ENCODE data around the gene ZDHHC14.
A peak's percentile ranks its signal among the peaks of the same experiment; 100 is the strongest.

ZDHHC14 gene

GRCh38 chr6:157648561-157648960 lies 267.6 kb downstream of the ZDHHC14 start:
- Histone ChIP-seq H3K27ac (no peak overlapping the region), H3K4me3 (no peak overlapping the region), H3K4me1 (peaks cover 0 to 24% (median 13%) of the 10 kb centered on the region in 4 donors), H3K36me3 (peaks cover 2 to 14% (median 11%) of the 10 kb centered on the region in 3 donors), H3K9me3 (no peaks in the 10 kb centered on the region), H3K27me3 (no peaks in the 10 kb centered on the region)
- TF ChIP-seq CTCF (IDR thresholded peaks at IDR 0.05) = no peak
- DNase-seq = peak in 1 of 2 donors; percentile 52
- intact Hi-C loops (cut with DNase I; ENCODE audit: low total_unique reads) = no loop called here

GRCh38 chr6:157649311-157650260 lies 268.6 kb downstream of the ZDHHC14 start:
- H3K4me3 ChIP-seq = peak overlapping the region in 1 of 2 donors; percentile 22
- no peaks in the 10 kb centered on the region for H3K27me3 ChIP-seq
- intact Hi-C loops (cut with DNase I; ENCODE audit: low total_unique reads) = no loop called here
- no peak for TF ChIP-seq CTCF (IDR thresholded peaks at IDR 0.05)
- peaks cover 0 to 23% (median 13%) of the 10 kb centered on the region in 4 donors for H3K4me1 ChIP-seq
- peaks cover 5 to 24% (median 19%) of the 10 kb centered on the region in 3 donors for H3K36me3 ChIP-seq
- no peak overlapping the region for H3K27ac ChIP-seq
- peak in 1 of 2 donors; percentile 70 for DNase-seq
- H3K9me3 ChIP-seq = no peaks in the 10 kb centered on the region

GRCh38 chr6:157650261-157650640 lies 269.3 kb downstream of the ZDHHC14 start:
- Histone ChIP-seq H3K36me3 (peaks cover 5 to 31% (median 19%) of the 10 kb centered on the region in 3 donors), H3K27me3 (no peaks in the 10 kb centered on the region), H3K27ac (no peak overlapping the region), H3K4me1 (peaks cover 0 to 17% (median 11%) of the 10 kb centered on the region in 4 donors), H3K9me3 (no peaks in the 10 kb centered on the region), H3K4me3 (peak overlapping the region in 1 of 2 donors; percentile 22)
- intact Hi-C loops (cut with DNase I; ENCODE audit: low total_unique reads) = no loop called here
- TF ChIP-seq CTCF (IDR thresholded peaks at IDR 0.05) = no peak
- DNase-seq = peak; percentile 37 to 75

- H3K27me3 ChIP-seq = no peaks in the 10 kb centered on the region
- no peaks in the 10 kb centered on the region for H3K9me3 ChIP-seq
- intact Hi-C loops (cut with DNase I; ENCODE audit: low total_unique reads) = no loop called here
- peaks cover 0 to 15% (median 10%) of the 10 kb centered on the region in 4 donors for H3K4me1 ChIP-seq
- no peak for TF ChIP-seq CTCF (IDR thresholded peaks at IDR 0.05)
- H3K27ac ChIP-seq = no peak overlapping the region
- DNase-seq = peak in 1 of 2 donors; percentile 55
- peaks cover 5 to 33% (median 19%) of the 10 kb centered on the region in 3 donors for H3K36me3 ChIP-seq
- H3K4me3 ChIP-seq = no peak overlapping the region
Observed at GRCh38 chr6:157650801-157651200, 269.8 kb downstream of the ZDHHC14 start.

- peak in 1 of 2 donors; percentile 38 for DNase-seq
- no peaks in the 10 kb centered on the region for H3K27me3 ChIP-seq
- H3K27ac ChIP-seq = no peak overlapping the region
- intact Hi-C loops (cut with DNase I; ENCODE audit: low total_unique reads) = no loop called here
- H3K4me3 ChIP-seq = no peak overlapping the region
- no peaks in the 10 kb centered on the region for H3K9me3 ChIP-seq
- TF ChIP-seq CTCF (IDR thresholded peaks at IDR 0.05) = no peak
- peaks cover 0 to 15% (median 10%) of the 10 kb centered on the region in 4 donors for H3K4me1 ChIP-seq
- peaks cover 5 to 33% (median 19%) of the 10 kb centered on the region in 3 donors for H3K36me3 ChIP-seq
Observed at GRCh38 chr6:157651731-157652490, 270.9 kb downstream of the ZDHHC14 start.

Data from tibial artery (tissue), 4 donors.